HFFc6 (cell line): ENCODE data around the gene COPA. TPM values are rescaled to one million over a fixed set of nuclear protein-coding genes. Genes with fewer than 3 reads are reported as not detected.

Source experiments
- DNase-seq: peaks from one replicate; pipeline ENCODE4 v3.0.0-alpha.2; 2018
- H3K27ac Mint-ChIP-seq: 2 replicates; pipeline ENCODE4 v1.8.0; 2020; ENCODE audit warnings: mild to moderate bottlenecking, mixed read lengths
- H3K27me3 Mint-ChIP-seq: 2 replicates; pipeline ENCODE4 v1.8.0; 2021; ENCODE audit warnings: mild to moderate bottlenecking, moderate library complexity, mixed read lengths; ENCODE audit not compliant: insufficient read depth
- H3K36me3 Mint-ChIP-seq: 2 replicates; pipeline ENCODE4 v1.8.0; 2021; ENCODE audit warnings: low read depth, mixed read lengths
- H3K4me1 Mint-ChIP-seq: 2 replicates; pipeline ENCODE4 v1.8.0; 2020; ENCODE audit warnings: low read depth, mixed read lengths
- H3K4me3 Mint-ChIP-seq: 2 replicates; pipeline ENCODE4 v1.8.0; 2020; ENCODE audit warnings: mild to moderate bottlenecking, moderate library complexity, mixed read lengths
- H3K9me3 Mint-ChIP-seq: 2 replicates; pipeline ENCODE4 v1.8.0; 2020; ENCODE audit warnings: mild to moderate bottlenecking, mixed read lengths
- total RNA-seq, 6 experiments: library from RNA; stranded (reverse); fragmentation: NEBNext Ultra II Directional; extraction: Animal tissue kit (Norgen Biotek cat#: 25700); gene quantifications; 2 replicates in 1 of 6; 3 replicates in 5 of 6; pipeline ENCODE4 v1.2.3, GENCODE V29; 2021
- TF ChIP-seq, protein P1 (sequence below): fragments of 200-600 bp; sonication (generic); IDR thresholded peaks from 2 replicates; pipeline ENCODE4 v1.5.0; 2021; ENCODE audit warnings: antibody characterized with exemption, mild to moderate bottlenecking

The COPA gene
- total RNA-seq, 6 experiments from 2014 or later, result 218 to 257 (median 249) TPM

GRCh38 chr1:160322831-160323230 lies 20.2 kb downstream of the COPA start:
- Mint-ChIP-seq H3K4me1 (peaks cover 11% of the 10 kb centered on the region), H3K9me3 (no peaks in the 10 kb centered on the region), H3K36me3 (peaks cover 48% of the 10 kb centered on the region), H3K4me3 (no peak overlapping the region), H3K27me3 (peaks cover 2% of the 10 kb centered on the region; the same call in 1 of the 2 replicates), H3K27ac (no peak overlapping the region)
- TF ChIP-seq, protein P1, sequence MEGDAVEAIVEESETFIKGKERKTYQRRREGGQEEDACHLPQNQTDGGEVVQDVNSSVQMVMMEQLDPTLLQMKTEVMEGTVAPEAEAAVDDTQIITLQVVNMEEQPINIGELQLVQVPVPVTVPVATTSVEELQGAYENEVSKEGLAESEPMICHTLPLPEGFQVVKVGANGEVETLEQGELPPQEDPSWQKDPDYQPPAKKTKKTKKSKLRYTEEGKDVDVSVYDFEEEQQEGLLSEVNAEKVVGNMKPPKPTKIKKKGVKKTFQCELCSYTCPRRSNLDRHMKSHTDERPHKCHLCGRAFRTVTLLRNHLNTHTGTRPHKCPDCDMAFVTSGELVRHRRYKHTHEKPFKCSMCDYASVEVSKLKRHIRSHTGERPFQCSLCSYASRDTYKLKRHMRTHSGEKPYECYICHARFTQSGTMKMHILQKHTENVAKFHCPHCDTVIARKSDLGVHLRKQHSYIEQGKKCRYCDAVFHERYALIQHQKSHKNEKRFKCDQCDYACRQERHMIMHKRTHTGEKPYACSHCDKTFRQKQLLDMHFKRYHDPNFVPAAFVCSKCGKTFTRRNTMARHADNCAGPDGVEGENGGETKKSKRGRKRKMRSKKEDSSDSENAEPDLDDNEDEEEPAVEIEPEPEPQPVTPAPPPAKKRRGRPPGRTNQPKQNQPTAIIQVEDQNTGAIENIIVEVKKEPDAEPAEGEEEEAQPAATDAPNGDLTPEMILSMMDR, result no peak
- no peak for DNase-seq

DNA sequence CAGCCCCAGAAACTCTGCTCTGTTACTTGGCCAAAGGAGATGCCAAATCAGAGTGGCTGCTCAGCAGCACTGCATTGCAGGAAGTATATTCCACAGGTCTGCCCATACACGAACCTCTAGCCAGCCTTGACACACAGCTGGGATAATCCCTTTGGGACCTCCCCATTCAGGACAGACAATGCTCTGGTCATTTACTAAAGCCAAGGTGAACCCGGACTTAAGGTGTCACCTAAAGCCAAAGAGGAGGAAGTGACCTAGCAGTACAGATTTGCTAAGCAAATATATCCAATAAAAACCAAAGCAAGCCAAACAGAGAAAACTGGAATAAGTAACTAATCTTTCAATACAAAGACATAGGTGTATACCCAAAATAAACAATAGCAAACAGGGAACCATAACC lies 27.7 kb downstream of the COPA start:
- Mint-ChIP-seq H3K27ac (peak overlapping the region; percentile 30; the same call in 1 of the 2 replicates), H3K9me3 (no peaks in the 10 kb centered on the region), H3K4me3 (no peak overlapping the region), H3K27me3 (peaks cover 7% of the 10 kb centered on the region), H3K36me3 (peaks cover 72% of the 10 kb centered on the region), H3K4me1 (peaks cover 23% of the 10 kb centered on the region)
- TF ChIP-seq, protein P1, result no peak
- no peak for DNase-seq

DNA sequence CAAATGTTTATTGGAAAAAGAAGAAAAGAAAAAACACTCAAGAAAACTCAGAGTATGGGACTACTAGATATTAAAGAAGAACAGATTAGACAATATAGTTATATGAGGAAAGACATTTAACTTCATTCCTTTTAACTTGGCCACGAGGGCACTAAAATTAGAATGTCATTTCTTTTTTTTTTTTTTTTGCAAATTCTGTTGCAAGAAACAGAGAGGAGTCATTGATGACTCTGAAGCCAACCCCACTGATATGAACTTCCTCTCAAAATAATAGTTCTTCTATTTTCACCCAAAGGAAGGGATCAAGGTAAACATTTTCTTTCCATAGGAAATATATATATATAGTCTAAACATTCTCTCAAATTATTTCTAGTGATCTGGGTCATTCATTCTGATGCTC lies 33.5 kb downstream of the COPA start:
- Mint-ChIP-seq H3K36me3 (peaks cover 61% of the 10 kb centered on the region), H3K4me3 (no peak overlapping the region), H3K4me1 (peaks cover 28% of the 10 kb centered on the region), H3K27me3 (peaks cover 6% of the 10 kb centered on the region; the same call in 1 of the 2 replicates), H3K27ac (peak overlapping the region; percentile 75), H3K9me3 (no peaks in the 10 kb centered on the region)
- DNase-seq, result no peak
- TF ChIP-seq, protein P1, result no peak

- peaks cover 28% of the 10 kb centered on the region for H3K4me1 Mint-ChIP-seq
- TF ChIP-seq, protein P1, result no peak
- peak overlapping the region; percentile 75 for H3K27ac Mint-ChIP-seq
- DNase-seq, result peak; percentile 68
- H3K27me3 Mint-ChIP-seq, result peaks cover 6% of the 10 kb centered on the region; the same call in 1 of the 2 replicates
- peaks cover 57% of the 10 kb centered on the region for H3K36me3 Mint-ChIP-seq
- no peaks in the 10 kb centered on the region for H3K9me3 Mint-ChIP-seq
- no peak overlapping the region for H3K4me3 Mint-ChIP-seq
These were observed 33.9 kb downstream of the COPA start for GRCh38 chr1:160309185-160309557.

GRCh38 chr1:160308451-160309184 lies 34.4 kb downstream of the COPA start:
- no peak for DNase-seq
- Mint-ChIP-seq H3K36me3 (peaks cover 54% of the 10 kb centered on the region), H3K27me3 (peaks cover 6% of the 10 kb centered on the region; the same call in 1 of the 2 replicates), H3K4me1 (peaks cover 28% of the 10 kb centered on the region), H3K9me3 (no peaks in the 10 kb centered on the region), H3K4me3 (no peak overlapping the region), H3K27ac (peak overlapping the region; percentile 69)
- TF ChIP-seq, protein P1, result no peak
